IMR-90 (cell line): Measurements from ENCODE around the gene SLCO3A1. TPM values are rescaled to one million over a fixed set of nuclear protein-coding genes. Genes with fewer than 3 reads are reported as not detected.
A peak's percentile ranks its signal among the peaks of the same experiment; 100 is the strongest.

Experiments used
- ATAC-seq: fragments of 200-7000 bp; cut with Tn5 transposase; 2 replicates; pipeline ENCODE4 v1.9.1; 2020; ENCODE audit warnings: low read depth, mild to moderate bottlenecking, moderate library complexity
- BruUV-seq: library from RNA; stranded (reverse); fragments of 400-500 nt; replicated peaks from 2 replicates; lab custom pipeline; 2021; lab: Mats Ljungman, UMichigan
- CTCF ChIA-PET: fragments of 300-600 bp; formaldehyde crosslinking; extraction: SDS; loops from one replicate; lab custom pipeline; 2021; ENCODE audit warnings: antibody characterized with exemption; lab: Yijun Ruan, JAX
- POLR2A ChIA-PET: fragments of 300-600 bp; sonication (Branson Sonifier 250); formaldehyde crosslinking; loops from one replicate; lab custom pipeline; 2022; ENCODE audit warnings: antibody characterized with exemption; ENCODE audit not compliant: unreplicated experiment; lab: Charles Lee
- DNase-seq: peaks from one replicate; pipeline ENCODE4 v3.0.0; 2013
- H2AFZ ChIP-seq: replicated peaks from 2 replicates; pipeline ENCODE3; 2013; ENCODE audit warnings: low read length, mild to moderate bottlenecking; ENCODE audit not compliant: poor library complexity
- H2AK5ac ChIP-seq: 2 replicates; pipeline ENCODE4 v1.6.1; 2013; ENCODE audit warnings: low read depth, low read length, inconsistent platforms
- H2AK9ac ChIP-seq: replicated peaks from 2 replicates; pipeline ENCODE3; 2013; ENCODE audit warnings: mild to moderate bottlenecking, low read depth, low read length, moderate library complexity; ENCODE audit not compliant: poor library complexity
- H2BK120ac ChIP-seq: 2 replicates; pipeline ENCODE4 v1.6.1; 2013; ENCODE audit warnings: low read depth, low read length, inconsistent platforms
- H2BK15ac ChIP-seq: 3 replicates; pipeline ENCODE4 v1.6.1; 2013; ENCODE audit warnings: low read depth, low read length, inconsistent platforms
- H2BK20ac ChIP-seq: 2 replicates; pipeline ENCODE4 v1.6.1; 2013; ENCODE audit warnings: low read depth, mild to moderate bottlenecking, inconsistent platforms, low read length, moderate library complexity
- H2BK5ac ChIP-seq: 2 replicates; pipeline ENCODE4 v1.6.1; 2013; ENCODE audit warnings: mild to moderate bottlenecking, low read depth, low read length, inconsistent platforms; ENCODE audit not compliant: poor library complexity, severe bottlenecking
- H3K14ac ChIP-seq: replicated peaks from 2 replicates; pipeline ENCODE4 v1.6.1; 2013; ENCODE audit warnings: low read depth, low read length, inconsistent platforms
- H3K18ac ChIP-seq: 2 replicates; pipeline ENCODE4 v1.6.1; 2013; ENCODE audit warnings: low read depth, low read length, control low read depth
- H3K23ac ChIP-seq: 2 replicates; pipeline ENCODE4 v1.6.1; 2013; ENCODE audit warnings: low read depth, low read length, inconsistent platforms
- H3K27ac ChIP-seq: 2 replicates; pipeline ENCODE4 v1.5.1; 2013; ENCODE audit warnings: mild to moderate bottlenecking, control low read depth, low read length; ENCODE audit not compliant: insufficient read depth
- H3K27me3 ChIP-seq: 2 replicates; pipeline ENCODE4 v1.6.1; 2013; ENCODE audit warnings: low read length; ENCODE audit not compliant: control insufficient read depth, insufficient read depth
- H3K36me3 ChIP-seq: 2 replicates; pipeline ENCODE4 v1.6.1; 2013; ENCODE audit warnings: low read length, mixed read lengths; ENCODE audit not compliant: control insufficient read depth, insufficient read depth
- H3K4ac ChIP-seq: 2 replicates; pipeline ENCODE4 v1.6.1; 2013; ENCODE audit warnings: low read depth, low read length, inconsistent platforms
- H3K4me1 ChIP-seq: 2 replicates; pipeline ENCODE4 v1.6.1; 2013; ENCODE audit warnings: low read length, mixed read lengths; ENCODE audit not compliant: control insufficient read depth, insufficient read depth
- H3K4me2 ChIP-seq: 2 replicates; pipeline ENCODE4 v1.6.1; 2013; ENCODE audit warnings: low read depth, mild to moderate bottlenecking, control low read depth, low read length, moderate library complexity
- H3K4me3 ChIP-seq: 2 replicates; pipeline ENCODE4 v1.5.1; 2013; ENCODE audit warnings: low read depth, mild to moderate bottlenecking, control low read depth, low read length, moderate library complexity; ENCODE audit not compliant: insufficient read depth
- H3K56ac ChIP-seq: 2 replicates; pipeline ENCODE4 v1.6.1; 2013; ENCODE audit warnings: low read length, inconsistent platforms; ENCODE audit not compliant: insufficient read depth; ENCODE audit errors: extremely low read depth
- H3K79me1 ChIP-seq, 2 experiments: 2 replicates each; pipeline ENCODE4 v1.6.1; 2013; ENCODE audit warnings: low read length in 2 of 2, inconsistent platforms in 1 of 2, low read depth in 1 of 2
- H3K9ac ChIP-seq: 2 replicates; pipeline ENCODE4 v1.6.1; 2013; ENCODE audit warnings: low read depth, low read length, control low read depth
- H3K9me1 ChIP-seq: 2 replicates; pipeline ENCODE4 v1.6.1; 2013; ENCODE audit warnings: low read length, inconsistent platforms; ENCODE audit not compliant: insufficient read depth
- H3K9me3 ChIP-seq: 2 replicates; pipeline ENCODE4 v1.6.1; 2013; ENCODE audit warnings: low read length; ENCODE audit not compliant: control insufficient read depth, insufficient read depth
- H4K20me1 ChIP-seq: 2 replicates; pipeline ENCODE4 v1.6.1; 2013; ENCODE audit warnings: low read length, inconsistent platforms; ENCODE audit not compliant: insufficient read depth
- H4K5ac ChIP-seq: 2 replicates; pipeline ENCODE4 v1.6.1; 2013; ENCODE audit warnings: mild to moderate bottlenecking, low read depth, low read length, control low read depth
- H4K8ac ChIP-seq, 2 experiments: 2 replicates each; pipeline ENCODE4 v1.6.1; 2013; ENCODE audit warnings: low read depth in 2 of 2, low read length in 2 of 2, control low read depth in 1 of 2, inconsistent platforms in 1 of 2
- H4K91ac ChIP-seq: 2 replicates; pipeline ENCODE4 v1.6.1; 2013; ENCODE audit warnings: low read depth, low read length, inconsistent platforms; ENCODE audit not compliant: insufficient read depth
- CHD1 ChIP-seq: IDR thresholded peaks from 2 replicates; pipeline ENCODE4 v1.6.1; 2012; ENCODE audit warnings: low read depth, low read length, improper control_type of control experiment
- ELK1 ChIP-seq: fragments of 150-350 bp; IDR thresholded peaks from 2 replicates; pipeline ENCODE4 v1.6.1; 2016; ENCODE audit warnings: low read depth, mild to moderate bottlenecking, low read length, moderate library complexity, borderline replicate concordance
- MAZ ChIP-seq: IDR thresholded peaks from 2 replicates; pipeline ENCODE4 v1.6.1; 2012; ENCODE audit warnings: low read depth, mild to moderate bottlenecking, low read length, improper control_type of control experiment, moderate library complexity, borderline replicate concordance
- MXI1 ChIP-seq: IDR thresholded peaks from 2 replicates; pipeline ENCODE4 v1.6.1; 2012; ENCODE audit warnings: low read depth, mild to moderate bottlenecking, low read length, moderate library complexity, borderline replicate concordance
- NFE2L2 ChIP-seq: fragments of 150-350 bp; IDR thresholded peaks from 2 replicates; pipeline ENCODE4 v1.6.1; 2016; ENCODE audit warnings: low read depth, mild to moderate bottlenecking, low read length
- POLR2A ChIP-seq: IDR thresholded peaks from 2 replicates; pipeline ENCODE4 v1.6.1; 2012; ENCODE audit warnings: mild to moderate bottlenecking, low read depth, low read length
- RAD21 ChIP-seq: IDR thresholded peaks from 2 replicates; pipeline ENCODE4 v1.6.1; 2012; ENCODE audit warnings: low read length, improper control_type of control experiment
- RCOR1 ChIP-seq: IDR thresholded peaks from 2 replicates; pipeline ENCODE4 v1.6.1; 2012; ENCODE audit warnings: mild to moderate bottlenecking, low read length, improper control_type of control experiment; ENCODE audit not compliant: insufficient replicate concordance
- RFX5 ChIP-seq: IDR thresholded peaks from 2 replicates; pipeline ENCODE4 v1.8.0; 2012; ENCODE audit warnings: low read depth, mild to moderate bottlenecking, low read length, moderate library complexity
- SMC3 ChIP-seq: fragments of 150-350 bp; IDR thresholded peaks from 2 replicates; pipeline ENCODE4 v1.6.1; 2016; ENCODE audit warnings: low read depth, mild to moderate bottlenecking, antibody characterized with exemption, low read length, moderate library complexity
- USF2 ChIP-seq: fragments of 150-350 bp; IDR thresholded peaks from 2 replicates; pipeline ENCODE4 v1.6.1; 2017; ENCODE audit warnings: mild to moderate bottlenecking, antibody characterized with exemption, low read length, low read depth
- WGBS, 2 experiments: methylation state at CpG; one replicate each; pipeline versions ENCODE4 v1.1.5 to v1.1.7; 2013; ENCODE audit warnings: missing lambda C conversion rate in 2 of 2; ENCODE audit not compliant: insufficient read length in 1 of 2; ENCODE audit errors: extremely low coverage in 2 of 2; 5-methylcytosine and 5-hydroxymethylcytosine counted together
- dilution Hi-C: fragments of 300-500 bp; cut with HindIII; formaldehyde crosslinking; loops from one replicate; pipeline ENCODE4 v1.14.3; 2018; ENCODE audit warnings: low sequenced_read_pairs; ENCODE audit not compliant: unreplicated experiment
- in situ Hi-C: fragments of 300-500 bp; cut with MboI; formaldehyde crosslinking; loops from 3 replicates; pipeline ENCODE4 v1.14.3; 2019; ENCODE audit warnings: low sequenced_read_pairs, inconsistent platforms, mixed read lengths
- intact Hi-C: fragments of 100-400 bp; cut with micrococcal nuclease; formaldehyde crosslinking; loops from 2 replicates; pipeline ENCODE4 v1.10.0; 2022
- polyA plus RNA-seq, 3 experiments: library from polyadenylated mRNA; depleted of rRNA; stranded (reverse); fragments of >200 nt; gene quantifications; 2 replicates each; pipeline ENCODE4 v1.2.3, GENCODE V29; 2012; ENCODE audit warnings: low replicate concordance in 1 of 3
- total RNA-seq: library from RNA; depleted of rRNA; stranded (reverse); fragments of >200 nt; gene quantifications from 2 replicates; pipeline ENCODE4 v1.2.3, GENCODE V29; 2012

The SLCO3A1 gene
- total and polyA plus RNA-seq, 2 of the 4 experiments (the other 2 are of a cell fraction) = 4.7 to 8.1 TPM

- H3K9ac ChIP-seq = no peak overlapping the region
- no peak overlapping the region for H2BK20ac ChIP-seq
- H3K23ac ChIP-seq = no peak overlapping the region
- no peak overlapping the region for H4K5ac ChIP-seq
- no peak overlapping the region for H2BK5ac ChIP-seq
- intact Hi-C loops = loop anchor here (5.0 kb wide), 2 partner anchors 62 to 107 kb away; no protein-coding TSS in a partner anchor
- DNase-seq (no peak), ATAC-seq (no peak)
- H3K4me3 ChIP-seq = no peak overlapping the region
- TF ChIP-seq SMC3 = no peak
- no peak for TF ChIP-seq RAD21
- no peak for TF ChIP-seq NFE2L2
- no peak for TF ChIP-seq RCOR1
- no peak for TF ChIP-seq MXI1
- no peak for TF ChIP-seq CHD1
- TF ChIP-seq ELK1 = no peak
- no peak for TF ChIP-seq POLR2A
- no peak for TF ChIP-seq RFX5
- TF ChIP-seq USF2 = no peak
- no peak for TF ChIP-seq MAZ
- WGBS, 2 experiments = 85% methylated on average over 3 of the region's 7 CpGs; no CpG with 5 or more reads in 1 of the 2 experiments
- no peak overlapping the region for H3K18ac ChIP-seq
- H3K79me1 ChIP-seq = peaks cover 4 to 22% of the 10 kb centered on the region in 2 experiments; a peak in 2 of 4 replicates
- no peak overlapping the region for H3K56ac ChIP-seq
- no peaks in the 10 kb centered on the region for H3K9me3 ChIP-seq
- 0 out of 2 replicates have a peak overlapping the region, but pooled peaks have one; percentile 26 for H3K4ac ChIP-seq
- peaks cover 8% of the 10 kb centered on the region; the same call in 1 of the 2 replicates for H3K9me1 ChIP-seq
- no peak overlapping the region; the same call in 1 of the 2 replicates for H2AK5ac ChIP-seq
- ChIA-PET POLR2A (no interaction called here), CTCF (interaction anchor here (1.4 kb wide), 1 partner anchor 11 kb away, joined by 5 read pairs; the partner anchor contains the start of gene SLCO3A1)
- BruUV-seq = no TSS peak
- H2AK9ac ChIP-seq = no peak overlapping the region
- no peak overlapping the region for H3K27ac ChIP-seq
- no peak overlapping the region for H4K91ac ChIP-seq
- H3K36me3 ChIP-seq = no peaks in the 10 kb centered on the region
- peaks cover 17% of the 10 kb centered on the region for H3K4me1 ChIP-seq
- H2BK120ac ChIP-seq = peak overlapping the region; percentile 4
- dilution Hi-C loops = no loop called here
- H4K20me1 ChIP-seq = 0 out of 2 replicates have a peak, but pooled peaks cover 4% of the 10 kb centered on the region
- peak overlapping the region; percentile 49 for H2AFZ ChIP-seq
- H3K4me2 ChIP-seq = no peak overlapping the region
- in situ Hi-C loops = no loop called here
- H4K8ac ChIP-seq = peak overlapping the region in 1 of 2 experiments; percentile 57; a peak in 2 of 4 replicates
- H3K27me3 ChIP-seq = no peaks in the 10 kb centered on the region
- H3K14ac ChIP-seq = 0 out of 2 replicates have a peak overlapping the region, but pooled peaks have one; percentile 10
- H2BK15ac ChIP-seq = 0 out of 3 replicates have a peak overlapping the region, but pooled peaks have one; percentile 32
Observed at GRCh38 chr15:91865486-91865885, 12.0 kb downstream of the SLCO3A1 start.
